HEK293 (cell line): Measurements from ENCODE around the gene BIVM.

ENCODE experiments used
- HOXA7 ChIP-seq: sonication (generic); formaldehyde crosslinking; IDR thresholded peaks from 2 replicates; pipeline ENCODE4 v1.8.1; 2022; ENCODE audit warnings: missing genetic modification reagents, borderline replicate concordance
- HOXD13 ChIP-seq: sonication (generic); formaldehyde crosslinking; IDR thresholded peaks from 2 replicates; pipeline ENCODE4 v1.8.0; 2022; ENCODE audit warnings: missing genetic modification reagents, borderline replicate concordance
- KLF1 ChIP-seq: fragments of 450-650 bp; formaldehyde crosslinking; IDR thresholded peaks from 2 replicates; pipeline ENCODE4 v1.5.1; 2016; ENCODE audit warnings: missing biosample characterization, missing genetic modification characterization
- ZNF121 ChIP-seq: fragments of 450-650 bp; formaldehyde crosslinking; IDR thresholded peaks from 2 replicates; pipeline ENCODE4 v1.5.1; 2016; ENCODE audit warnings: missing biosample characterization, missing genetic modification characterization
- ZNF138 ChIP-seq: fragments of 450-650 bp; formaldehyde crosslinking; IDR thresholded peaks from 2 replicates; pipeline ENCODE4 v1.5.1; 2016; ENCODE audit warnings: missing biosample characterization, missing genetic modification characterization, borderline replicate concordance
- ZNF140 ChIP-seq: fragments of 450-650 bp; formaldehyde crosslinking; IDR thresholded peaks from 2 replicates; pipeline ENCODE4 v1.5.1; 2016; ENCODE audit warnings: missing biosample characterization, missing genetic modification characterization
- ZNF335 ChIP-seq: fragments of 450-650 bp; formaldehyde crosslinking; conservative IDR thresholded peaks from 2 replicates; pipeline ENCODE4 v1.5.1; 2016; ENCODE audit warnings: missing biosample characterization, missing genetic modification characterization
- ZNF776 ChIP-seq: fragments of 450-650 bp; formaldehyde crosslinking; IDR thresholded peaks from 2 replicates; pipeline ENCODE4 v1.5.0; 2017; ENCODE audit warnings: missing biosample characterization, missing genetic modification characterization, borderline replicate concordance
- ZNF791 ChIP-seq: fragments of 450-650 bp; formaldehyde crosslinking; IDR thresholded peaks from 2 replicates; pipeline ENCODE4 v1.5.1; 2016; ENCODE audit warnings: missing biosample characterization, missing genetic modification characterization
- TF ChIP-seq, protein P1 (sequence below): fragments of 450-650 bp; formaldehyde crosslinking; IDR thresholded peaks from 2 replicates; pipeline ENCODE4 v1.5.1; 2016; ENCODE audit warnings: missing biosample characterization, missing genetic modification characterization
- TF ChIP-seq, protein P2 (sequence below): sonication (generic); formaldehyde crosslinking; IDR thresholded peaks from 2 replicates; pipeline ENCODE4 v1.8.1; 2022; ENCODE audit warnings: mild to moderate bottlenecking, moderate library complexity, missing genetic modification reagents
- TF ChIP-seq, protein P3 (sequence below): fragments of 450-650 bp; formaldehyde crosslinking; conservative IDR thresholded peaks from 2 replicates; pipeline ENCODE4 v1.5.1; 2016; ENCODE audit warnings: low read depth, missing biosample characterization, missing genetic modification characterization
- TF ChIP-seq, protein P4 (sequence below): fragments of 450-650 bp; formaldehyde crosslinking; IDR thresholded peaks from 2 replicates; pipeline ENCODE4 v1.5.1; 2016; ENCODE audit warnings: missing biosample characterization, missing genetic modification characterization
- TF ChIP-seq, protein P5 (sequence below): fragments of 450-650 bp; formaldehyde crosslinking; IDR thresholded peaks from 2 replicates; pipeline ENCODE4 v1.5.1; 2016; ENCODE audit warnings: missing biosample characterization, missing genetic modification characterization

DNA sequence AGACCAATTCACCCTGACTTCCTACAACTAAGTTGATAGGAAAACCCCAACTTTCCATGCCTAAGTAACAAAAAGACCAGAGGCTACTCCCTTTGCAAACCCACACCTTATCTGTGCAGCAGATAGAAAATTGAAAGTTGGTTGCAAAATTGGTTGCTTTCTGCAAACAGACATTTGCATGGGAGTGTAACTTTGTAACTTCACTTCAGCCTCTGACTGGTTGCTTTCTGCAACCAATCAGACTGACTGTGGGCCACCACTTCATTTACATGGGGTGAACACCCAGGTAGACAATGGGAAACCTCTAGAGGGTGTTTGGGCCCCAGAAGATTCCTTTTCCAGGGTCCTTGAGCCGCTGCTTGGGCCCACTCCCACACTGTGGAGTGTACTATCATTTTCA is 35.2 kb upstream of the BIVM start:
- TF ChIP-seq, protein P1, sequence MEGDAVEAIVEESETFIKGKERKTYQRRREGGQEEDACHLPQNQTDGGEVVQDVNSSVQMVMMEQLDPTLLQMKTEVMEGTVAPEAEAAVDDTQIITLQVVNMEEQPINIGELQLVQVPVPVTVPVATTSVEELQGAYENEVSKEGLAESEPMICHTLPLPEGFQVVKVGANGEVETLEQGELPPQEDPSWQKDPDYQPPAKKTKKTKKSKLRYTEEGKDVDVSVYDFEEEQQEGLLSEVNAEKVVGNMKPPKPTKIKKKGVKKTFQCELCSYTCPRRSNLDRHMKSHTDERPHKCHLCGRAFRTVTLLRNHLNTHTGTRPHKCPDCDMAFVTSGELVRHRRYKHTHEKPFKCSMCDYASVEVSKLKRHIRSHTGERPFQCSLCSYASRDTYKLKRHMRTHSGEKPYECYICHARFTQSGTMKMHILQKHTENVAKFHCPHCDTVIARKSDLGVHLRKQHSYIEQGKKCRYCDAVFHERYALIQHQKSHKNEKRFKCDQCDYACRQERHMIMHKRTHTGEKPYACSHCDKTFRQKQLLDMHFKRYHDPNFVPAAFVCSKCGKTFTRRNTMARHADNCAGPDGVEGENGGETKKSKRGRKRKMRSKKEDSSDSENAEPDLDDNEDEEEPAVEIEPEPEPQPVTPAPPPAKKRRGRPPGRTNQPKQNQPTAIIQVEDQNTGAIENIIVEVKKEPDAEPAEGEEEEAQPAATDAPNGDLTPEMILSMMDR (tag by site-specific recombination), result no peak
- TF ChIP-seq ZNF791 (no peak), ZNF140 (no peak), ZNF776 (tag by site-specific recombination) (no peak), KLF1 (tag by site-specific recombination) (no peak), ZNF335 (no peak), ZNF138 (tag by site-specific recombination) (no peak), HOXA7 (CRISPR knock-in tag) (no peak), HOXD13 (CRISPR knock-in tag) (no peak), ZNF121 (tag by site-specific recombination) (no peak)
- TF ChIP-seq, protein P2, sequence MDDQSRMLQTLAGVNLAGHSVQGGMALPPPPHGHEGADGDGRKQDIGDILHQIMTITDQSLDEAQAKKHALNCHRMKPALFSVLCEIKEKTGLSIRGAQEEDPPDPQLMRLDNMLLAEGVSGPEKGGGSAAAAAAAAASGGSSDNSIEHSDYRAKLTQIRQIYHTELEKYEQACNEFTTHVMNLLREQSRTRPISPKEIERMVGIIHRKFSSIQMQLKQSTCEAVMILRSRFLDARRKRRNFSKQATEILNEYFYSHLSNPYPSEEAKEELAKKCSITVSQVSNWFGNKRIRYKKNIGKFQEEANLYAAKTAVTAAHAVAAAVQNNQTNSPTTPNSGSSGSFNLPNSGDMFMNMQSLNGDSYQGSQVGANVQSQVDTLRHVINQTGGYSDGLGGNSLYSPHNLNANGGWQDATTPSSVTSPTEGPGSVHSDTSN, result no peak
- TF ChIP-seq, protein P3, sequence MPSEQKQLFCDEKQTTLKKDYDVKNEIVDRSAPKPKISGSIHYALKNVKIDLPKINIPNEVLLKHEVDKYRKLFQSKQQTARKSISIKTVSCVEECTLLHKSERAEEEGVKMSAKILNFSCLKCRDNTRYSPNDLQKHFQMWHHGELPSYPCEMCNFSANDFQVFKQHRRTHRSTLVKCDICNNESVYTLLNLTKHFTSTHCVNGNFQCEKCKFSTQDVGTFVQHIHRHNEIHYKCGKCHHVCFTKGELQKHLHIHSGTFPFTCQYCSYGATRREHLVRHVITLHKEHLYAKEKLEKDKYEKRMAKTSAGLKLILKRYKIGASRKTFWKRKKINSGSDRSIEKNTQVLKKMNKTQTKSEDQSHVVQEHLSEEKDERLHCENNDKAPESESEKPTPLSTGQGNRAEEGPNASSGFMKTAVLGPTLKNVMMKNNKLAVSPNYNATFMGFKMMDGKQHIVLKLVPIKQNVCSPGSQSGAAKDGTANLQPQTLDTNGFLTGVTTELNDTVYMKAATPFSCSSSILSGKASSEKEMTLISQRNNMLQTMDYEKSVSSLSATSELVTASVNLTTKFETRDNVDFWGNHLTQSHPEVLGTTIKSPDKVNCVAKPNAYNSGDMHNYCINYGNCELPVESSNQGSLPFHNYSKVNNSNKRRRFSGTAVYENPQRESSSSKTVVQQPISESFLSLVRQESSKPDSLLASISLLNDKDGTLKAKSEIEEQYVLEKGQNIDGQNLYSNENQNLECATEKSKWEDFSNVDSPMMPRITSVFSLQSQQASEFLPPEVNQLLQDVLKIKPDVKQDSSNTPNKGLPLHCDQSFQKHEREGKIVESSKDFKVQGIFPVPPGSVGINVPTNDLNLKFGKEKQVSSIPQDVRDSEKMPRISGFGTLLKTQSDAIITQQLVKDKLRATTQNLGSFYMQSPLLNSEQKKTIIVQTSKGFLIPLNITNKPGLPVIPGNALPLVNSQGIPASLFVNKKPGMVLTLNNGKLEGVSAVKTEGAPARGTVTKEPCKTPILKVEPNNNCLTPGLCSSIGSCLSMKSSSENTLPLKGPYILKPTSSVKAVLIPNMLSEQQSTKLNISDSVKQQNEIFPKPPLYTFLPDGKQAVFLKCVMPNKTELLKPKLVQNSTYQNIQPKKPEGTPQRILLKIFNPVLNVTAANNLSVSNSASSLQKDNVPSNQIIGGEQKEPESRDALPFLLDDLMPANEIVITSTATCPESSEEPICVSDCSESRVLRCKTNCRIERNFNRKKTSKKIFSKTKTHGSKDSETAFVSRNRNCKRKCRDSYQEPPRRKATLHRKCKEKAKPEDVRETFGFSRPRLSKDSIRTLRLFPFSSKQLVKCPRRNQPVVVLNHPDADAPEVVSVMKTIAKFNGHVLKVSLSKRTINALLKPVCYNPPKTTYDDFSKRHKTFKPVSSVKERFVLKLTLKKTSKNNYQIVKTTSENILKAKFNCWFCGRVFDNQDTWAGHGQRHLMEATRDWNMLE, result no peak
- TF ChIP-seq, protein P4, sequence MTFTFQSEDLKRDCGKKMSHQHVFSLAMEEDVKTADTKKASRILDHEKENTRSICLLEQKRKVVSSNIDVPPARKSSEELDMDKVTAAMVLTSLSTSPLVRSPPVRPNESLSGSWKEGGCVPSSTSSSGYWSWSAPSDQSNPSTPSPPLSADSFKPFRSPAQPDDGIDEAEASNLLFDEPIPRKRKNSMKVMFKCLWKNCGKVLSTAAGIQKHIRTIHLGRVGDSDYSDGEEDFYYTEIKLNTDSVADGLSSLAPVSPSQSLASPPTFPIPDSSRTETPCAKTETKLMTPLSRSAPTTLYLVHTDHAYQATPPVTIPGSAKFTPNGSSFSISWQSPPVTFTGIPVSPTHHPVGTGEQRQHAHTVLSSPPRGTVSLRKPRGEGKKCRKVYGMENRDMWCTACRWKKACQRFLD (tag by site-specific recombination), result no peak
- TF ChIP-seq, protein P5, sequence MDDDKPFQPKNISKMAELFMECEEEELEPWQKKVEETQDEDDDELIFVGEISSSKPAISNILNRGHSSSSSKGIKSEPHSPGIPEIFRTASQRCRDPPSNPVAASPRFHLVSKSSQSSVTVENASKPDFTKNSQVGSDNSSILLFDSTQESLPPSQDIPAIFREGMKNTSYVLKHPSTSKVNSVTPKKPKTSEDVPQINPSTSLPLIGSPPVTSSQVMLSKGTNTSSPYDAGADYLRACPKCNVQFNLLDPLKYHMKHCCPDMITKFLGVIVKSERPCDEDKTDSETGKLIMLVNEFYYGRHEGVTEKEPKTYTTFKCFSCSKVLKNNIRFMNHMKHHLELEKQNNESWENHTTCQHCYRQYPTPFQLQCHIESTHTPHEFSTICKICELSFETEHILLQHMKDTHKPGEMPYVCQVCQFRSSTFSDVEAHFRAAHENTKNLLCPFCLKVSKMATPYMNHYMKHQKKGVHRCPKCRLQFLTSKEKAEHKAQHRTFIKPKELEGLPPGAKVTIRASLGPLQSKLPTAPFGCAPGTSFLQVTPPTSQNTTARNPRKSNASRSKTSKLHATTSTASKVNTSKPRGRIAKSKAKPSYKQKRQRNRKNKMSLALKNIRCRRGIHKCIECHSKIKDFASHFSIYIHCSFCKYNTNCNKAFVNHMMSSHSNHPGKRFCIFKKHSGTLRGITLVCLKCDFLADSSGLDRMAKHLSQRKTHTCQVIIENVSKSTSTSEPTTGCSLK (tag by site-specific recombination), result no peak
